ENCODE results near the gene SPDYE3.

SPDYE3 gene

DNA sequence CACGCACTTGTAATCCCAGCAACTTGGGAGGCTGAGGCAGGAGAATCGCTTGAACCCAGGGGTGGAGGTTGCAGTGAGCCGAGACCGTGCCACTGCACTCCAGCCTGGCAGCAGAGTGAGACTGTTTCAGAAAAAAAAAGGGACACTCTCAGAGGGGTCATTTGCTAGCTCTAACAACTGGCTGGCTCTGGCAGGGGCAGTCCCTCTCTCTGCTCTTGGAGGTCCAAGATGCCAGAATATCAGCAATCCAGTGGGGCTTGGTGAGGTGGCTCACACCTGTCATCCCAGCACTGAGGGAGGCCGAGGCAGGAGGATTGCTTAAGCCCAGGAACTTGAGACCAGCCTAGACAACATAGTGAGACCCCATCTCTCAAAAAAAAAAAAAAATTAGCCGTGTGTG is 63.2 kb downstream of the SPDYE3 start:
- no peak for DNase-seq (ENCODE audit: low spot score)

DNA sequence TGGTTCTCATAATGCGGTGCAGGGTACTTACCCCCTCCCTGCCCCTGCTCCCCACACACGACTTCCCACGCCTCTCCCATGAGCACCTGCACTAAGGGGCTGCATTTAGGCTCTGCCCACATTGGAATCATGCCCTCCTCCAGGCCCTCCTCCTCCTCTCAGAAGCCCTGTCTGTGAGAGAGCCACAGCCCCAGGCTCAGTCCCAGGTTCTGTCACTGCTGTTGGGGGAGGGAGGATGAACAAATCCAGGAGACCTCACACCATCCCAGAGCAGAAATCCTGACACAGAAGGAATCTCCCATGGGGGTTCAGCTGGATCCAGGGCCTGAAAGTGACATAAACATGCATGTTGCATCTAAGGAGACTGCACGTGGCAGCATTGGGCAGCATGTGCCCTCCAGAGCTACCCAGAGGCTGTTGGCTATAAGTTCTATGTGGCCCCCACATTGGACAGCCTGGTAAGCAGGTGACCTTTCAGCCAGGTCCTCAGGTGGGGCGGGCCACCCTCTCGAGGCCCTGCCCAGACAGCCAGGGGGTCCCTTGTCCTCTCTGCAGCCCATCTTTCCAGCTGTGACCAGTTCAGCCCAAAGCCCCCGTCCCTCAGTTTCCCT is 64.2 kb downstream of the SPDYE3 start:
- DNase-seq (ENCODE audit: low spot score): no peak

Measured in RKO (cell line).